Measurements from ENCODE around the gene CSPG4. TPM values are rescaled to one million over a fixed set of nuclear protein-coding genes. Genes with fewer than 3 reads are reported as not detected.
A peak's percentile ranks its signal among the peaks of the same experiment; 100 is the strongest.
"Not testable (repeated sequence)": the region's sequence is repeated elsewhere in the genome, so short reads cannot be mapped to it uniquely, and the experiment has no call there.

The CSPG4 gene
- total and polyA plus RNA-seq, 8 donors = 1.8 to 44.6 (median 20.3) TPM

DNA sequence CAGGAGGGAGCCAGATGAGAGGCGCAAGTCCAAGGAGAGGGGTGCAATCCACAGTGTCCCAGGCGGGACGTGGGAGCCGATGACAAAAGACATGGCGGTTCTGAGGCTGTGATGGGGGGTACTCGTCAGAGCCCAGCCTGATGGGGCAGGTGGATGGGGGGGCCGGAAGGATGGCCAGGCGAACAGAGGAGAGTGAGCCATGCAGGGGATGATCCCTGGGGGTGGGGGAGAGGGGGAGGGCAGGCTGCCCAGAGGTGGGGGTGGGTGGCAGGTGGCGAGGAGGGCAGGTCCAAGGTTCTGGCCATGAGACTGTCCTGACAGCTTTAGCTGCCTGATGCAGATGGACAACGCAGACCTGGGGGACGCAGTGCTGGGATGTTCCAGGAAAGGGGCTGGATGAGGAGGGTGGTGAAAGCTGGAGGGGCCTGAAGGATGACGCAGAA is 8.9 kb upstream of the CSPG4 start:
- TF ChIP-seq, protein P1, sequence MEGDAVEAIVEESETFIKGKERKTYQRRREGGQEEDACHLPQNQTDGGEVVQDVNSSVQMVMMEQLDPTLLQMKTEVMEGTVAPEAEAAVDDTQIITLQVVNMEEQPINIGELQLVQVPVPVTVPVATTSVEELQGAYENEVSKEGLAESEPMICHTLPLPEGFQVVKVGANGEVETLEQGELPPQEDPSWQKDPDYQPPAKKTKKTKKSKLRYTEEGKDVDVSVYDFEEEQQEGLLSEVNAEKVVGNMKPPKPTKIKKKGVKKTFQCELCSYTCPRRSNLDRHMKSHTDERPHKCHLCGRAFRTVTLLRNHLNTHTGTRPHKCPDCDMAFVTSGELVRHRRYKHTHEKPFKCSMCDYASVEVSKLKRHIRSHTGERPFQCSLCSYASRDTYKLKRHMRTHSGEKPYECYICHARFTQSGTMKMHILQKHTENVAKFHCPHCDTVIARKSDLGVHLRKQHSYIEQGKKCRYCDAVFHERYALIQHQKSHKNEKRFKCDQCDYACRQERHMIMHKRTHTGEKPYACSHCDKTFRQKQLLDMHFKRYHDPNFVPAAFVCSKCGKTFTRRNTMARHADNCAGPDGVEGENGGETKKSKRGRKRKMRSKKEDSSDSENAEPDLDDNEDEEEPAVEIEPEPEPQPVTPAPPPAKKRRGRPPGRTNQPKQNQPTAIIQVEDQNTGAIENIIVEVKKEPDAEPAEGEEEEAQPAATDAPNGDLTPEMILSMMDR (IDR thresholded peaks at IDR 0.05) = no peak
- TF ChIP-seq EP300 (IDR thresholded peaks at IDR 0.05) = no peak
- TF ChIP-seq POLR2AphosphoS5 (IDR thresholded peaks at IDR 0.05) = no peak
- TF ChIP-seq POLR2A (IDR thresholded peaks at IDR 0.05) = no peak
- peak overlapping the region in 2 of 5 donors; percentile 75 to 85 for H3K27ac ChIP-seq
- peak in 1 of 2 donors; percentile 12 for DNase-seq

DNA sequence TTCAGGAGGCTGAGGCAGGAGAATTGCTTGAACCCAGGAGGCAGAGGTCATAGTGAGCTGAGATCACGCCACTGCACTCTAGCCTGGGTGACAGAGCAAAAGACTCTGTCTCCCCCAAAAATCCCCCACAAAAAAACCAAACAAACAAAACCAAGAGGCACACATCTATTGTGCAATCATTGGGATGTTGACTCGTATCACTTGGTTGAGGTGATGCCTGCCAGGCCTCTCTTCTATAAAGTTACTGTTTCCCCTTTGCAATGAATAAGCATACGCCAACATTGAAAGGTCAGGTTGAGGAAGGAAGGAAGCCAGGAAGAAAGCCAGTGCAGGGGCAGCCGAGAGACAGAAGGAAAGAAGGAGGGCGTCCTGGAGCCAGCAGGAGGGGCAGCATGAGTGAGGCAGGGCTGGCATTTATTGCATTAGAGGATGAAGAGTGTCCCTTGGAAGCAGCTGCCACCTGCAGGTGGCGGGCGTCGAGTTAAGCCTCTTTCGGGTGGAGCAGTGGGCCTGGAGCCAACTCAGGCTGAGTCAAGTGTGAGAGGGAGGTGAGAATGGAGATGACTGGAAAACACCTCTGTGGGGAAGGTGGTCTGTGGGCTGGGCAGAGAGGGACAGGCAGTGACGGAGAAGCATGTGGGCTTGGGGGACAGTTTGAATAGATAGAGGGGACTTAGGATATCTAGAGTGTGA is 8.3 kb upstream of the CSPG4 start:
- 24 to 34% (median 29%) methylated on average over 10 of the region's 10 CpGs for WGBS, 5 donors
- DNase-seq = peak; percentile 87 to 91
- intact Hi-C loops (cut with DNase I; ENCODE audit: low total_unique reads) = no loop called here

More for the DNA sequence above, 8.9 kb upstream of the CSPG4 start:
- Histone ChIP-seq H3K9me3 (no peaks in the 10 kb centered on the region), H3K27me3 (no peaks in the 10 kb centered on the region), H3K36me3 (no peaks in the 10 kb centered on the region), H3K4me3 (no peak overlapping the region), H3K4me1 (peaks cover 18 to 55% (median 42%) of the 10 kb centered on the region in 4 donors)
- intact Hi-C loops (cut with DNase I; ENCODE audit: low total_unique reads) = no loop called here
- 84 to 88% (median 85%) methylated on average over 8 to 12 of the region's 12 CpGs for WGBS, 5 donors

DNA sequence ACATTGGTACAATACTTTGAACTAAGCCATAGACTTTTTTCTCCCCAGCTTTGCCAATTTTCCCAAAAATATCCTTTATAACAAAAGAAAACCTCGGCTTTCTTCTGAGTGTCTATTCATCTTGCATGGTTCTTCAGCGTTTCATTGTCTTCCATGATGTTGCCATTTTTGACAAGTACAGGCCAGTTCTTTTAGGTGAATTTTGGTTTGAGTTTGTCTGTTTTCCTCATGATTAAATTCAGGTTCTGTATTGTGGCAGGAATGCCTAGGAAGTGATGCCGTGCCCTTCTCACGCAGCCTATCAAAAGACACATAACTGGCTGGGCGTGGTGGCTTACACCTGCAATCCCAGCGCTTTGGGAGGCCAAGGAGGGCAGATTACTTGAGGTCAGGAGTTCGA is 7.6 kb upstream of the CSPG4 start:
- TF ChIP-seq, protein P1 (IDR thresholded peaks at IDR 0.05) = no peak
- TF ChIP-seq POLR2AphosphoS5 (IDR thresholded peaks at IDR 0.05) (no peak), EP300 (IDR thresholded peaks at IDR 0.05) (no peak), POLR2A (IDR thresholded peaks at IDR 0.05) (no peak)
- WGBS, 5 donors = 72 to 85% (median 79%) methylated on average over 7 of the region's 7 CpGs
- no peak for DNase-seq
- Histone ChIP-seq H3K36me3 (no peaks in the 10 kb centered on the region), H3K27me3 (no peaks in the 10 kb centered on the region), H3K27ac (peak overlapping the region in 2 of 5 donors; percentile 11 to 85), H3K9me3 (no peaks in the 10 kb centered on the region), H3K4me1 (peaks cover 18 to 63% (median 48%) of the 10 kb centered on the region in 4 donors), H3K4me3 (no peak overlapping the region)
- intact Hi-C loops (cut with DNase I; ENCODE audit: low total_unique reads) = no loop called here

More for the DNA sequence above, 8.3 kb upstream of the CSPG4 start:
- no peaks in the 10 kb centered on the region for H3K27me3 ChIP-seq
- H3K4me1 ChIP-seq = peaks cover 18 to 56% (median 42%) of the 10 kb centered on the region in 4 donors
- no peaks in the 10 kb centered on the region for H3K9me3 ChIP-seq
- peak overlapping the region in 2 of 5 donors; percentile 11 to 85 for H3K27ac ChIP-seq
- no peaks in the 10 kb centered on the region for H3K36me3 ChIP-seq
- H3K4me3 ChIP-seq = no peak overlapping the region
- no peak for TF ChIP-seq POLR2A (IDR thresholded peaks at IDR 0.05)
- TF ChIP-seq POLR2AphosphoS5 (IDR thresholded peaks at IDR 0.05) = peak in 1 of 3 donors; percentile 62
- TF ChIP-seq, protein P1 (IDR thresholded peaks at IDR 0.05) = peak in 4 of 7 experiments; percentile 33 to 49 (median 37)

DNA sequence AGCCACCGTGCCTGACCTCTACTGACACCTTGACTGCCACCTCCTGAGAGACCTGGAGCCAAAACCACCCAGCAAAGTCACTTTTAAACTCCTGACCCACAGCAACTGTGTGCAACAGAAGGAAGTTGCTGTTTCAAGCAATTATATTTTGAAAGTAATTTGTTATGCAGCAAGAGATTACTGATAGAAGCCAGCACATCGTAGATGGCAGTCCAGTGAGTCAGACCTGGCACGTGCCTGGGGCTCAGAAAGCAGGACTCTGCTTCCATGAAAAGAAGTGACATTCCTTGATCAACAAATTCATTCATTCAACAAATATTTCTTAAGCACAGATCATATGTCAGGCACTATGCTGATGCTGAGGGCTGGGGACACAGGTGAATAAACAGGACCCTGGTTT is 5.7 kb upstream of the CSPG4 start:
- Histone ChIP-seq H3K36me3 (no peaks in the 10 kb centered on the region), H3K27ac (peak overlapping the region in 4 of 5 donors; percentile 29 to 70 (median 61)), H3K4me1 (peaks cover 12 to 58% (median 46%) of the 10 kb centered on the region in 4 donors), H3K27me3 (peaks cover 0 to 2% (median 0%) of the 10 kb centered on the region in 3 donors), H3K4me3 (no peak overlapping the region), H3K9me3 (no peaks in the 10 kb centered on the region)
- TF ChIP-seq POLR2A (IDR thresholded peaks at IDR 0.05) (no peak), POLR2AphosphoS5 (IDR thresholded peaks at IDR 0.05) (peak; percentile 41 to 69 (median 58)), EP300 (IDR thresholded peaks at IDR 0.05) (no peak)
- TF ChIP-seq, protein P1 (IDR thresholded peaks at IDR 0.05) = no peak
- peak; percentile 49 to 67 for DNase-seq
- WGBS, 5 donors = 41 to 56% (median 45%) methylated on average over 3 of the region's 3 CpGs
- intact Hi-C loops (cut with DNase I; ENCODE audit: low total_unique reads) = no loop called here

DNA sequence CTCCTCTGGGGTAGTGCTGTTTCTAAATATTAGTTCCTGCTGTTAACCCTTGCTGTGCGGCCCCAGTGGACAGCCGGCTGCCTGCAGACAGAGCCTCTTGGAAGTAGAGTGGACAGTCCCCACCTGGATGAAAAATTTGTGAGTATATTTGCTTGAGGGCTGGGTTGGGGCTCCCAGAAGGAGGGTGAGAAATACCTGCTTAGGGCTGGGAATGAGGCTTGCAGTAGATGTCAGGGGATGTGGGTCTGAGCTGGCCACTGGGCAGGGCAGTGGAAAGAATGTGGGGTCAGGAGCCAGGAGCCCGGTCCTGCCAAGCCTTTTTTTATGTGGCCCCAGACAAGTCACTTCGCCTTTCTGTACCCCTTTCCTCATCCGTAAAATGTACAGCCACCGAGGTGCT is 4.4 kb upstream of the CSPG4 start:
- intact Hi-C loops (cut with DNase I; ENCODE audit: low total_unique reads); H3K9me3 ChIP-seq; H3K36me3 ChIP-seq; H3K4me3 ChIP-seq; DNase-seq: not testable (repeated sequence)
- 51 to 72% (median 67%) methylated on average over 6 of the region's 6 CpGs for WGBS, 5 donors
- peaks cover 22 to 66% (median 55%) of the 10 kb centered on the region in 4 donors for H3K4me1 ChIP-seq
- peaks cover 0 to 15% (median 7%) of the 10 kb centered on the region in 3 donors for H3K27me3 ChIP-seq
- peak overlapping the region in 4 of 5 donors; percentile 55 to 75 (median 62) for H3K27ac ChIP-seq

DNA sequence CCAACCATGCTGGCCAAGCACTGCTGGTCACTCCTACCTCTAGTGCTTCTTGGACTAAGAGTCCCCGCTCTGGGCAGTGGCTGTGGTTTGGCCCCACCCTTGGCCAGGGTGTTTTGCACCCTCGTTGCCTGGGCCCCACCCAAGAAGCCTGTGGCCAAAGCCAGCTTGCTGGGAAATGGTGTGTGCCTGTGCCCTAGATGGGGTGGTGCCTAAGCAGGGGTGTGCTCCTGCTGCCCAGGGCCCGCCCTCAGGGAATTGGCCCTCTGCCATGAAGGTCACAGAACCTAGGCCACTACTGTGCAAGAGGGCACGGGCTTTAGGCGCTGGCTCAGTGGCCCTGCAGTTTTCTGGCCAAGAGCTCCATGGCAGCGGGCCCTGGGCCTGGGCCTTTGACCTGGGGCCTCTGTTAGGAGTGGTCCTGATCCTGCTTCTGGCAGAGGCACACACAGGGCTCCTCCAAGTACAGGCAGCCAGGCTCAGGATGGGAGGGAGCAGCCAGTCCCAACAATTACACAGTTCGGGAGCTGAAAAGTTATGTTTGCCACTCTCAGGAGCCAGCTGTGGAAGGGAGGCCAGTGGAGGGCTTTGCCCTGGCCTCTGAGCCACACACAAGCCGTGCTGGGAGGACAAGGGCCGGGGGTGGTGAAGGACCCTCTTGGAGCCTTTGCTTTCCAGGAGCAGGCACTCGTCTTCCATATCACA is 3.8 kb upstream of the CSPG4 start:
- peak in 1 of 2 donors; percentile 38 for DNase-seq
- 29 to 54% (median 43%) methylated on average over 3 to 4 of the region's 10 CpGs; no CpG with 5 or more reads in 2 of the 5 donors for WGBS, 5 donors
- intact Hi-C loops (cut with DNase I; ENCODE audit: low total_unique reads); H3K36me3 ChIP-seq; H3K4me3 ChIP-seq; H3K9me3 ChIP-seq: not testable (repeated sequence)
- peaks cover 0 to 15% (median 7%) of the 10 kb centered on the region in 3 donors for H3K27me3 ChIP-seq
- peaks cover 22 to 61% (median 52%) of the 10 kb centered on the region in 4 donors for H3K4me1 ChIP-seq
- H3K27ac ChIP-seq = peak overlapping the region in 4 of 5 donors; percentile 55 to 75 (median 62)
